ENCODE data around the gene RANBP6.

- TF ChIP-seq POLR2A (IDR thresholded peaks at IDR 0.05) (no peak), CTCF (IDR thresholded peaks at IDR 0.05 in 4 of 5, conservative IDR thresholded peaks at IDR 0.05 in 1 of 5) (no peak)
Measured at GRCh38 chr9:5982317-5982716, 33.1 kb downstream of the RANBP6 start.
